Breast epithelium (tissue), 3 donors: ENCODE measurements around the gene LIPC.

Source experiments
- POLR2A ChIP-seq: fragments of 450-650 bp; IDR thresholded peaks from one replicate; pipeline ENCODE4 v1.6.1; 2016; ENCODE audit warnings: antibody characterized with exemption, mild to moderate bottlenecking, moderate library complexity
- POLR2AphosphoS5 ChIP-seq, 3 donors: sonication (generic); formaldehyde crosslinking; IDR thresholded peaks; one replicate each; pipeline ENCODE4 v1.6.1; 2017; ENCODE audit warnings: antibody characterized with exemption in 3 of 3
- TF ChIP-seq, protein P1 (sequence below), 3 donors: fragments of 450-650 bp; IDR thresholded peaks; one replicate each; pipeline ENCODE4 v1.5.1; 2016 to 2017; ENCODE audit warnings: antibody characterized with exemption in 3 of 3, mild to moderate bottlenecking in 3 of 3, moderate library complexity in 3 of 3

DNA sequence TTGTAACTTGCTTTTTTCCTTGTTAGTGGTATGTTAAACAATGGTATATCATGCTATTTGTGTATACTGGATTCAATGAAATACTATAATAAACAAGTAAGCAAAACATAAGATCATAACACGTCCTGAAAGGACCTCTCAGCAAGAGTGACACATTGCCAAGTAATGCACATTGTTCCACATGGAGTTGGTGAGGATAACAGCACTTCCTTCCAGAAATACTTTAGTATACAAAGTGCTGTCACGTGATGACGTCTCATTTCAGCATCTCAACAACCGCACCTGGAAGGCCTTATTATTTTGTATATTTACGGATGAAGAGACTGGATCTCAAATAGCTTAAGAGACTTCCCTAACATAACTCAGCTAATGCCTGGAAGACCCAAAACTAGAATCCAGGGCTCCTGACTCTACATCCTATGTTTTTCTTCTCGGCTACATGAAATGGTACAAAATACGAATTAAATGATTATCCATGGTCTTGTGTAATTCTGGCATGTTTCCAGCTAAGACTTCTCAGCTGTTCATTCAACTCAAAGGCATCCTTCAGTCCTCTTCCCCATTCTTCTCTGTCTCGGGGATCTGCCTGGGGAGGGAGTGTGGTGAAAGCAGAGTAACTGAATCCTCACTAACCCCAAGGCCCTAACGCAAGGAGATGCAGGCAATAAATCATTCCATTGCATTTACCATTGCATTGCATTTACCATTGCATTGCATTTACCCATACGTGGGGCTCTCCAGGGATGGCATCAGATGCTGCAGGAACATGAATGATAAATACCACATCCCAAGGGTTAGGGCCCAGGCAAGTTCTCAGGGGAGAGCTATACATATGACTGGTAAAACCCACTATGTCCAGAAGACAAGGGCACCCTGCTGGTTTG lies 79.2 kb downstream of the LIPC start:
- TF ChIP-seq, protein P1, sequence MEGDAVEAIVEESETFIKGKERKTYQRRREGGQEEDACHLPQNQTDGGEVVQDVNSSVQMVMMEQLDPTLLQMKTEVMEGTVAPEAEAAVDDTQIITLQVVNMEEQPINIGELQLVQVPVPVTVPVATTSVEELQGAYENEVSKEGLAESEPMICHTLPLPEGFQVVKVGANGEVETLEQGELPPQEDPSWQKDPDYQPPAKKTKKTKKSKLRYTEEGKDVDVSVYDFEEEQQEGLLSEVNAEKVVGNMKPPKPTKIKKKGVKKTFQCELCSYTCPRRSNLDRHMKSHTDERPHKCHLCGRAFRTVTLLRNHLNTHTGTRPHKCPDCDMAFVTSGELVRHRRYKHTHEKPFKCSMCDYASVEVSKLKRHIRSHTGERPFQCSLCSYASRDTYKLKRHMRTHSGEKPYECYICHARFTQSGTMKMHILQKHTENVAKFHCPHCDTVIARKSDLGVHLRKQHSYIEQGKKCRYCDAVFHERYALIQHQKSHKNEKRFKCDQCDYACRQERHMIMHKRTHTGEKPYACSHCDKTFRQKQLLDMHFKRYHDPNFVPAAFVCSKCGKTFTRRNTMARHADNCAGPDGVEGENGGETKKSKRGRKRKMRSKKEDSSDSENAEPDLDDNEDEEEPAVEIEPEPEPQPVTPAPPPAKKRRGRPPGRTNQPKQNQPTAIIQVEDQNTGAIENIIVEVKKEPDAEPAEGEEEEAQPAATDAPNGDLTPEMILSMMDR (IDR thresholded peaks at IDR 0.05): no peak
- no peak for TF ChIP-seq POLR2A
- TF ChIP-seq POLR2AphosphoS5 (IDR thresholded peaks at IDR 0.05): no peak
